ENCODE results near the gene XRCC1. TPM values are rescaled to one million over a fixed set of nuclear protein-coding genes. Genes with fewer than 3 reads are reported as not detected.

Gene XRCC1
- total and polyA plus RNA-seq, 2 experiments from 2014 or later: 35.3 to 49.5 TPM

DNA sequence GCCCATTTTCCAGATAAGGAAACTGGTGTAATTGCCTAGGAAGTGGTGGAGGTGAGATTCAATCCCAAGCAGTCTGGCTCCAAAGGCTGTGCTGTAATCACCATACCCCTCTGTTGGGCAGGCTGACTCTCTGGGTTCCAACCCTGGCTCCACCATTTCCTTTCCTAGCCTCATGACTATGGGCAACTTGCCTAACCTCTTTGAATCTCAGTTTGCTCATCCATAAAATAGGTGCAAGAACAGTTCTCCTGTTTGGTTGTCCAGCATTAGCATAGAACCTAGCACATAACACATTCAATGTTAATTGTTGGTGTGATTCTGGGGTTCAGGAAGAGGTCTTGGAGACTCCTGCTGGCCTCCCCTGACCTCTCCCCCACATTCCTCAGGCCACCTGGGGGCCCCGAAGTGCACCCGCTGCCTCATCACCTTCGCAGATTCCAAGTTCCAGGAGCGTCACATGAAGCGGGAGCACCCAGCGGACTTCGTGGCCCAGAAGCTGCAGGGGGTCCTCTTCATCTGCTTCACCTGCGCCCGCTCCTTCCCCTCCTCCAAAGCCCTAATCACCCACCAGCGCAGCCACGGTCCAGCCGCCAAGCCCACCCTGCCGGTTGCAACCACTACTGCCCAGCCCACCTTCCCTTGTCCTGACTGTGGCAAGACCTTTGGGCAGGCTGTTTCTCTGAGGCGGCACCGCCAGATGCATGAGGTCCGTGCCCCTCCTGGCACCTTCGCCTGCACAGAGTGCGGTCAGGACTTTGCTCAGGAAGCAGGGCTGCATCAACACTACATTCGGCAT is 23.3 kb upstream of the XRCC1 start (continued):
- no peak for TF ChIP-seq EZH2 (IDR thresholded peaks at IDR 0.05; ENCODE audit: low read depth, unreplicated experiment)
- no peak for TF ChIP-seq STAT1 (IDR thresholded peaks at IDR 0.05; ENCODE audit: unreplicated experiment)
- TF ChIP-seq, protein P1, sequence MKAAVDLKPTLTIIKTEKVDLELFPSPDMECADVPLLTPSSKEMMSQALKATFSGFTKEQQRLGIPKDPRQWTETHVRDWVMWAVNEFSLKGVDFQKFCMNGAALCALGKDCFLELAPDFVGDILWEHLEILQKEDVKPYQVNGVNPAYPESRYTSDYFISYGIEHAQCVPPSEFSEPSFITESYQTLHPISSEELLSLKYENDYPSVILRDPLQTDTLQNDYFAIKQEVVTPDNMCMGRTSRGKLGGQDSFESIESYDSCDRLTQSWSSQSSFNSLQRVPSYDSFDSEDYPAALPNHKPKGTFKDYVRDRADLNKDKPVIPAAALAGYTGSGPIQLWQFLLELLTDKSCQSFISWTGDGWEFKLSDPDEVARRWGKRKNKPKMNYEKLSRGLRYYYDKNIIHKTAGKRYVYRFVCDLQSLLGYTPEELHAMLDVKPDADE (IDR thresholded peaks at IDR 0.05): no peak
- no peak for TF ChIP-seq ZNF114 (CRISPR knock-in tag; IDR thresholded peaks at IDR 0.05)
- no peak for TF ChIP-seq CREB1 (CRISPR knock-in tag; IDR thresholded peaks at IDR 0.05; ENCODE audit: low read depth)
- TF ChIP-seq ZNF331 (CRISPR knock-in tag; IDR thresholded peaks at IDR 0.05; ENCODE audit: low read depth): no peak

DNA sequence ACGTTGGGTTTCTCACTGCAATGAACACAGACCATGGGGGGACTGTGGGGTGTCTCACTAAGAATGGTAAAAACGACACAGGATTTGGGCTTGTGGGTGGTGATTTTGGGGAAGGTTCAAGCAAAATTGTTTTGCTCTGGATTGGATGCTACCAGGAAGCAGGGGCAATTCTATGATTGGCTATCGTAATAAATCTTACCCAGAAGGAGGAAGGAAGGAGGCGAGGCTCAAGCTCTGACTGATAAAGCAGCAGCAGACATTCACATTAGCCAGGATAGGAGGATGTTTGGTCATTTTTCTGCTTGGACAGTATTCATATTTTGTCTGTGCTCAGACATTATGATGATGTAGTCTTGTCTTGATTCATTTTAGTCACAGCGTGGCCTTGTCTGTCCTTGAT is 22.5 kb upstream of the XRCC1 start:
- Histone ChIP-seq H3K4me1 (ENCODE audit: insufficient read depth) (peaks cover 10% of the 10 kb centered on the region), H3K36me3 (ENCODE audit: insufficient read depth) (peaks cover 8% of the 10 kb centered on the region; the same call in 1 of the 2 replicates), H3K4me2 (peak overlapping the region; percentile 93; the same call in 1 of the 2 replicates), H3K79me2 (replicated peaks; ENCODE audit: insufficient read depth) (peaks cover 23% of the 10 kb centered on the region), H3K27ac (ENCODE audit: low read depth) (no peak overlapping the region), H3K4me3 (peak overlapping the region; percentile 76; the same call in 1 of the 2 replicates), H4K20me1 (replicated peaks; ENCODE audit: insufficient read depth) (peaks cover 8% of the 10 kb centered on the region; the same call in 1 of the 2 replicates), H3F3A (replicated peaks; ENCODE audit: low read depth) (0 out of 2 replicates have a peak, but pooled peaks cover 11% of the 10 kb centered on the region), H3K9me2 (ENCODE audit: insufficient read depth) (no peaks in the 10 kb centered on the region), H3K27me3 (ENCODE audit: insufficient read depth) (no peaks in the 10 kb centered on the region), H2AFZ (no peak overlapping the region)
- ATAC-seq: no peak
- Mint-ChIP-seq H3K27ac (no peak overlapping the region), H3K36me3 (ENCODE audit: low read depth) (peaks cover 15% of the 10 kb centered on the region), H3K4me3 (peak overlapping the region; percentile 98), H3K4me1 (peaks cover 19% of the 10 kb centered on the region), H3K27me3 (ENCODE audit: insufficient read depth, low read depth, poor library complexity) (peaks cover 14% of the 10 kb centered on the region), H3K9me3 (peaks cover 2% of the 10 kb centered on the region; the same call in 2 of the 3 replicates)
- DNase-seq (ENCODE audit: low spot score): no peak
- TF ChIP-seq, protein P2, sequence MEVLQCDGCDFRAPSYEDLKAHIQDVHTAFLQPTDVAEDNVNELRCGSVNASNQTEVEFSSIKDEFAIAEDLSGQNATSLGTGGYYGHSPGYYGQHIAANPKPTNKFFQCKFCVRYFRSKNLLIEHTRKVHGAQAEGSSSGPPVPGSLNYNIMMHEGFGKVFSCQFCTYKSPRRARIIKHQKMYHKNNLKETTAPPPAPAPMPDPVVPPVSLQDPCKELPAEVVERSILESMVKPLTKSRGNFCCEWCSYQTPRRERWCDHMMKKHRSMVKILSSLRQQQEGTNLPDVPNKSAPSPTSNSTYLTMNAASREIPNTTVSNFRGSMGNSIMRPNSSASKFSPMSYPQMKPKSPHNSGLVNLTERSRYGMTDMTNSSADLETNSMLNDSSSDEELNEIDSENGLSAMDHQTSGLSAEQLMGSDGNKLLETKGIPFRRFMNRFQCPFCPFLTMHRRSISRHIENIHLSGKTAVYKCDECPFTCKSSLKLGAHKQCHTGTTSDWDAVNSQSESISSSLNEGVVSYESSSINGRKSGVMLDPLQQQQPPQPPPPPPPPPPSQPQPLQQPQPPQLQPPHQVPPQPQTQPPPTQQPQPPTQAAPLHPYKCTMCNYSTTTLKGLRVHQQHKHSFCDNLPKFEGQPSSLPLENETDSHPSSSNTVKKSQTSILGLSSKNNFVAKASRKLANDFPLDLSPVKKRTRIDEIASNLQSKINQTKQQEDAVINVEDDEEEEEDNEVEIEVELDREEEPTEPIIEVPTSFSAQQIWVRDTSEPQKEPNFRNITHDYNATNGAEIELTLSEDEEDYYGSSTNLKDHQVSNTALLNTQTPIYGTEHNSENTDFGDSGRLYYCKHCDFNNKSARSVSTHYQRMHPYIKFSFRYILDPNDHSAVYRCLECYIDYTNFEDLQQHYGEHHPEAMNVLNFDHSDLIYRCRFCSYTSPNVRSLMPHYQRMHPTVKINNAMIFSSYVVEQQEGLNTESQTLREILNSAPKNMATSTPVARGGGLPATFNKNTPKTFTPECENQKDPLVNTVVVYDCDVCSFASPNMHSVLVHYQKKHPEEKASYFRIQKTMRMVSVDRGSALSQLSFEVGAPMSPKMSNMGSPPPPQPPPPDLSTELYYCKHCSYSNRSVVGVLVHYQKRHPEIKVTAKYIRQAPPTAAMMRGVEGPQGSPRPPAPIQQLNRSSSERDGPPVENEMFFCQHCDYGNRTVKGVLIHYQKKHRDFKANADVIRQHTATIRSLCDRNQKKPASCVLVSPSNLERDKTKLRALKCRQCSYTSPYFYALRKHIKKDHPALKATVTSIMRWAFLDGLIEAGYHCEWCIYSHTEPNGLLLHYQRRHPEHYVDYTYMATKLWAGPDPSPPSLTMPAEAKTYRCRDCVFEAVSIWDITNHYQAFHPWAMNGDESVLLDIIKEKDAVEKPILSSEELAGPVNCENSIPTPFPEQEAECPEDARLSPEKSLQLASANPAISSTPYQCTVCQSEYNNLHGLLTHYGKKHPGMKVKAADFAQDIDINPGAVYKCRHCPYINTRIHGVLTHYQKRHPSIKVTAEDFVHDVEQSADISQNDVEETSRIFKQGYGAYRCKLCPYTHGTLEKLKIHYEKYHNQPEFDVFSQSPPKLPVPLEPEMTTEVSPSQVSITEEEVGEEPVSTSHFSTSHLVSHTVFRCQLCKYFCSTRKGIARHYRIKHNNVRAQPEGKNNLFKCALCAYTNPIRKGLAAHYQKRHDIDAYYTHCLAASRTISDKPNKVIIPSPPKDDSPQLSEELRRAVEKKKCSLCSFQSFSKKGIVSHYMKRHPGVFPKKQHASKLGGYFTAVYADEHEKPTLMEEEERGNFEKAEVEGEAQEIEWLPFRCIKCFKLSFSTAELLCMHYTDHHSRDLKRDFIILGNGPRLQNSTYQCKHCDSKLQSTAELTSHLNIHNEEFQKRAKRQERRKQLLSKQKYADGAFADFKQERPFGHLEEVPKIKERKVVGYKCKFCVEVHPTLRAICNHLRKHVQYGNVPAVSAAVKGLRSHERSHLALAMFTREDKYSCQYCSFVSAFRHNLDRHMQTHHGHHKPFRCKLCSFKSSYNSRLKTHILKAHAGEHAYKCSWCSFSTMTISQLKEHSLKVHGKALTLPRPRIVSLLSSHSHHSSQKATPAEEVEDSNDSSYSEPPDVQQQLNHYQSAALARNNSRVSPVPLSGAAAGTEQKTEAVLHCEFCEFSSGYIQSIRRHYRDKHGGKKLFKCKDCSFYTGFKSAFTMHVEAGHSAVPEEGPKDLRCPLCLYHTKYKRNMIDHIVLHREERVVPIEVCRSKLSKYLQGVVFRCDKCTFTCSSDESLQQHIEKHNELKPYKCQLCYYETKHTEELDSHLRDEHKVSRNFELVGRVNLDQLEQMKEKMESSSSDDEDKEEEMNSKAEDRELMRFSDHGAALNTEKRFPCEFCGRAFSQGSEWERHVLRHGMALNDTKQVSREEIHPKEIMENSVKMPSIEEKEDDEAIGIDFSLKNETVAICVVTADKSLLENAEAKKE (CRISPR knock-in tag; IDR thresholded peaks at IDR 0.05): no peak
- TF ChIP-seq ZNF114 (CRISPR knock-in tag; IDR thresholded peaks at IDR 0.05) (no peak), POLR2AphosphoS5 (IDR thresholded peaks at IDR 0.05; ENCODE audit: low read depth) (no peak), STAT1 (IDR thresholded peaks at IDR 0.05; ENCODE audit: unreplicated experiment) (no peak), JUNB (IDR thresholded peaks at IDR 0.05; ENCODE audit: unreplicated experiment) (no peak), EZH2 (IDR thresholded peaks at IDR 0.05; ENCODE audit: low read depth, unreplicated experiment) (no peak), EZH2phosphoT487 (IDR thresholded peaks at IDR 0.05; ENCODE audit: unreplicated experiment) (no peak), CREB1 (CRISPR knock-in tag; IDR thresholded peaks at IDR 0.05; ENCODE audit: low read depth) (no peak), ZNF331 (CRISPR knock-in tag; IDR thresholded peaks at IDR 0.05; ENCODE audit: low read depth) (no peak), NANOG (IDR thresholded peaks at IDR 0.05; ENCODE audit: borderline replicate concordance) (no peak)
- TF ChIP-seq, protein P1 (IDR thresholded peaks at IDR 0.05): no peak
- TF ChIP-seq, protein P3, sequence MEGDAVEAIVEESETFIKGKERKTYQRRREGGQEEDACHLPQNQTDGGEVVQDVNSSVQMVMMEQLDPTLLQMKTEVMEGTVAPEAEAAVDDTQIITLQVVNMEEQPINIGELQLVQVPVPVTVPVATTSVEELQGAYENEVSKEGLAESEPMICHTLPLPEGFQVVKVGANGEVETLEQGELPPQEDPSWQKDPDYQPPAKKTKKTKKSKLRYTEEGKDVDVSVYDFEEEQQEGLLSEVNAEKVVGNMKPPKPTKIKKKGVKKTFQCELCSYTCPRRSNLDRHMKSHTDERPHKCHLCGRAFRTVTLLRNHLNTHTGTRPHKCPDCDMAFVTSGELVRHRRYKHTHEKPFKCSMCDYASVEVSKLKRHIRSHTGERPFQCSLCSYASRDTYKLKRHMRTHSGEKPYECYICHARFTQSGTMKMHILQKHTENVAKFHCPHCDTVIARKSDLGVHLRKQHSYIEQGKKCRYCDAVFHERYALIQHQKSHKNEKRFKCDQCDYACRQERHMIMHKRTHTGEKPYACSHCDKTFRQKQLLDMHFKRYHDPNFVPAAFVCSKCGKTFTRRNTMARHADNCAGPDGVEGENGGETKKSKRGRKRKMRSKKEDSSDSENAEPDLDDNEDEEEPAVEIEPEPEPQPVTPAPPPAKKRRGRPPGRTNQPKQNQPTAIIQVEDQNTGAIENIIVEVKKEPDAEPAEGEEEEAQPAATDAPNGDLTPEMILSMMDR (conservative IDR thresholded peaks at IDR 0.05; ENCODE audit: low read depth in 2 of 2): no peak
